Pulmonary artery endothelial cell (primary cell): ENCODE results near the gene KIRREL3. TPM values are rescaled to one million over a fixed set of nuclear protein-coding genes. Genes with fewer than 3 reads are reported as not detected.
"Not testable (repeated sequence)": the region's sequence is repeated elsewhere in the genome, so short reads cannot be mapped to it uniquely, and the experiment has no call there.

ENCODE experiments used
- DNase-seq: peaks from one replicate; pipeline ENCODE4 v3.0.0-alpha.2; 2011; ENCODE audit warnings: low read depth, low spot score
- total RNA-seq: library from RNA; depleted of rRNA; stranded (reverse); fragments of >200 nt; gene quantifications from 2 replicates; pipeline ENCODE4 v1.2.3, GENCODE V29; 2014

The KIRREL3 gene
- total RNA-seq, 1 donor from 2014 or later = not detected

- no peak for DNase-seq
Observed at GRCh38 chr11:126409620-126409985, 591.0 kb downstream of the KIRREL3 start.

- no peak for DNase-seq
Observed at GRCh38 chr11:126408901-126409619, 591.5 kb downstream of the KIRREL3 start.

GRCh38 chr11:126408496-126408895, 592.1 kb downstream of the KIRREL3 start:
- no peak for DNase-seq

- DNase-seq = no peak
Observed at GRCh38 chr11:126407682-126408288, 592.8 kb downstream of the KIRREL3 start.

GRCh38 chr11:126407101-126407521, 593.5 kb downstream of the KIRREL3 start:
- DNase-seq = no peak

- DNase-seq = no peak
Observed at GRCh38 chr11:126406368-126406767, 594.2 kb downstream of the KIRREL3 start.

GRCh38 chr11:126405906-126406305, 594.7 kb downstream of the KIRREL3 start:
- no peak for DNase-seq

GRCh38 chr11:126405374-126405773, 595.2 kb downstream of the KIRREL3 start:
- DNase-seq = no peak

GRCh38 chr11:126404367-126404766, 596.2 kb downstream of the KIRREL3 start:
- no peak for DNase-seq

GRCh38 chr11:126403658-126404057, 596.9 kb downstream of the KIRREL3 start:
- DNase-seq = no peak

GRCh38 chr11:126403022-126403581, 597.5 kb downstream of the KIRREL3 start:
- DNase-seq = no peak

- no peak for DNase-seq
Observed at GRCh38 chr11:126400479-126400878, 600.1 kb downstream of the KIRREL3 start.

- DNase-seq = no peak
Observed at GRCh38 chr11:126400019-126400418, 600.6 kb downstream of the KIRREL3 start.

GRCh38 chr11:126398721-126399120, 601.8 kb downstream of the KIRREL3 start:
- no peak for DNase-seq

- no peak for DNase-seq
Observed at GRCh38 chr11:126398296-126398695, 602.3 kb downstream of the KIRREL3 start.

- no peak for DNase-seq
Observed at GRCh38 chr11:126396965-126397364, 603.6 kb downstream of the KIRREL3 start.

- DNase-seq = not testable (repeated sequence)
Observed at GRCh38 chr11:126396266-126396665, 604.3 kb downstream of the KIRREL3 start.

- not testable (repeated sequence) for DNase-seq
Observed at GRCh38 chr11:126395784-126396183, 604.8 kb downstream of the KIRREL3 start.

- DNase-seq = not testable (repeated sequence)
Observed at GRCh38 chr11:126394634-126395072, 605.9 kb downstream of the KIRREL3 start.

GRCh38 chr11:126394036-126394435, 606.5 kb downstream of the KIRREL3 start:
- no peak for DNase-seq

GRCh38 chr11:126393143-126393542, 607.4 kb downstream of the KIRREL3 start:
- DNase-seq = no peak

GRCh38 chr11:126392633-126393013, 607.9 kb downstream of the KIRREL3 start:
- DNase-seq = no peak
